ENCODE data around the gene ABLIM2. TPM values are rescaled to one million over a fixed set of nuclear protein-coding genes. Genes with fewer than 3 reads are reported as not detected.

Gene ABLIM2
- total RNA-seq, 2 experiments from 2014 or later = 0.30 to 0.79 TPM

GRCh38 chr4:8177552-8177951, 18.9 kb upstream of the ABLIM2 start:
- POLR2A ChIA-PET = no interaction called here

GRCh38 chr4:8176547-8177399, 18.2 kb upstream of the ABLIM2 start:
- Mint-ChIP-seq H3K4me3 (no peak overlapping the region), H3K36me3 (ENCODE audit: low read depth) (no peaks in the 10 kb centered on the region), H3K27me3 (no peaks in the 10 kb centered on the region), H3K9me3 (no peaks in the 10 kb centered on the region), H3K4me1 (no peaks in the 10 kb centered on the region), H3K27ac (no peak overlapping the region)
- CTCF ChIA-PET = interaction anchor here (0.6 to 1.9 kb wide), 16 partner anchors 9 to 259 kb away, joined by 3 to 7 read pairs (median 4); partner anchors contain the start of genes ABLIM2 and SH3TC1
- peak; percentile 53 for DNase-seq
- POLR2A ChIA-PET = interaction anchor here (0.6 kb wide), 1 partner anchor 17 kb away, joined by 3 read pairs; no protein-coding TSS in a partner anchor

More at GRCh38 chr4:8177552-8177951, 18.9 kb upstream of the ABLIM2 start:
- Mint-ChIP-seq H3K27me3 (no peaks in the 10 kb centered on the region), H3K27ac (no peak overlapping the region), H3K9me3 (no peaks in the 10 kb centered on the region), H3K36me3 (ENCODE audit: low read depth) (no peaks in the 10 kb centered on the region), H3K4me3 (no peak overlapping the region), H3K4me1 (no peaks in the 10 kb centered on the region)
- CTCF ChIA-PET = interaction anchor here (0.6 to 1.9 kb wide), 9 partner anchors 10 to 226 kb away, joined by 3 to 6 read pairs (median 4); partner anchors contain the start of genes ABLIM2 and SH3TC1
- no peak for DNase-seq

DNA sequence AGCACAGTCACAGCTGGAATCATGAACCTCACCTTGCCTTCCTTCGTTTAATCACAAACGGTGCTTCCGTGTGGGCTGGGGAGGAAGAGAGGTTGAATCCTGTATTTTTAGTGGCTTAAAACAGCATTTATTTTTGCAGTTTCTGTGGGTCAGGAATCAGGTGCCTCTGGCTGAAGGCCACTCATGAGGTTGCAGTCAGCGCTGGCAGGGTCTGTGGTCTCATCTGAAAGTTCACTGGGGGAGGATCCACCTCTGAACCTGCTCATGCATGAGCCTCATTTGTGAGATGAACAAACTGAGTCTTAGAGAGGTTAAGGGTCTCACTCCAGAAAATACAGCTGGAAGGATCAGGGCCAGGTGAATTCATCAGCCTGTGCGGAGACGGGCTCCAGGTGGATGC, 17.1 kb upstream of the ABLIM2 start:
- Mint-ChIP-seq H3K4me1 (no peaks in the 10 kb centered on the region), H3K4me3 (no peak overlapping the region), H3K36me3 (ENCODE audit: low read depth) (no peaks in the 10 kb centered on the region), H3K27ac (no peak overlapping the region), H3K9me3 (no peaks in the 10 kb centered on the region), H3K27me3 (no peaks in the 10 kb centered on the region)
- DNase-seq = no peak
- ChIA-PET CTCF (interaction anchor here (1.0 to 1.9 kb wide), 5 partner anchors 12 to 241 kb away, joined by 3 to 7 read pairs (median 4); partner anchors contain the start of gene ABLIM2), POLR2A (no interaction called here)

DNA sequence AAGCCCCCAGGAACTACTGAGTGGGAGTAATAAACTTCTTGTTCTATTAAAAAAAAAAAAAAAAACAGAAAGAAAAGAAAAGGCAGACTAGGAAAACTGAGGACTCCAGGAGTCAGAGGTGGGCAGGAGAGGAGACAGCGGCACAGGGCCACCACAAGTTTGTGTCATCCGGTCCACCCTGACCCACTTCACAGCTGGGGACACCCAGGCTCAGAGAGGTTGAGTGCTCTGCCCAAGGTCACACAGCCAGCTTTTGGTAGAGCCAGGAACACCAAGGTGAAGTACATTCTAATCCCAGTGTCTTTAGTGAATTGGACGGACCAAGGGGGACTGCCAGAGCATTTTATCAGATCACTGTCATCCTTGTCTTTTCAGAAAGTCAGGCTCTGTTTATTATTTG, 16.4 kb upstream of the ABLIM2 start:
- ChIA-PET POLR2A (no interaction called here), CTCF (no interaction called here)
- DNase-seq = no peak
- no peak overlapping the region for H3K4me3 Mint-ChIP-seq
- no peak overlapping the region for H3K27ac Mint-ChIP-seq
- H3K27me3 Mint-ChIP-seq = no peaks in the 10 kb centered on the region
- H3K36me3 Mint-ChIP-seq (ENCODE audit: low read depth) = no peaks in the 10 kb centered on the region
- H3K9me3 Mint-ChIP-seq = no peaks in the 10 kb centered on the region
- H3K4me1 Mint-ChIP-seq = no peaks in the 10 kb centered on the region

DNA sequence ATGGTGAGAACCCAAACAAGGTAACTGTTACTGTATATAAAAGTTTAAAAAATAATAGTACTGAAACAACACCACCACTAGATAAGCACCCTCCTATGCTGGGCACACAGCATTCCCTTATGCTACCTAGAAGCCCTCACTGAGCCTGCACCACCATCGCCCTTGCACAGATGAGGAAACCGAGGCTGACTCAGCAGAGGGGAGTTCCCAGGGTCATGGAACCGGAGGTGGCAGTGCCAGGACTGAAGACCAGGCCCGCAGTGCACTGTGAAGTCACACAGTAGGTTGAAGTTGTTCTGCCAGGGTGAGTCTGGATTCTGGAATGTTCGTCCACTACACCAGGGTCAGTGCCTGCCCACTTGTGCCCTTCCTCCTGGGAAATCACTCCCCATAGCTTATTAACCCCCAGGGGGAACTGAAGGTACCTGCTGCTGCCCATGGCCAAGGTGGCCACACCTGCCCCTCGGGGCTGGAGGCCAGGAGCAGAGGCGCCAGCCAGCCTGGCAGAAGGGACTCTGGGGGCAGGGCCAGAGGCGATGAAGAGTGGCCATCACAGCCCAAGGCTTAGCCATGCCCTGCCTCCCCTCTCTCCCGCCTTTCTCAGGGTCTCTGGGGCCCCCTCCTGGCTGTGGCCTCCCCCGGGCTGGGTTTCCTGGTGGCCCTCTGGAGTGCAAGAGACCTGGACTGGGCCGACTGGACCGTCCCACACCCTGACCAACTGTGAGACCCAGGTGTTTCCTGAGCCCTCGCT, 15.1 kb upstream of the ABLIM2 start:
- H3K27ac Mint-ChIP-seq = no peak overlapping the region
- no peak overlapping the region for H3K4me3 Mint-ChIP-seq
- no peaks in the 10 kb centered on the region for H3K27me3 Mint-ChIP-seq
- H3K4me1 Mint-ChIP-seq = no peaks in the 10 kb centered on the region
- H3K9me3 Mint-ChIP-seq = peaks cover 3% of the 10 kb centered on the region
- no peaks in the 10 kb centered on the region for H3K36me3 Mint-ChIP-seq (ENCODE audit: low read depth)
- ChIA-PET CTCF (no interaction called here), POLR2A (no interaction called here)
- no peak for DNase-seq

DNA sequence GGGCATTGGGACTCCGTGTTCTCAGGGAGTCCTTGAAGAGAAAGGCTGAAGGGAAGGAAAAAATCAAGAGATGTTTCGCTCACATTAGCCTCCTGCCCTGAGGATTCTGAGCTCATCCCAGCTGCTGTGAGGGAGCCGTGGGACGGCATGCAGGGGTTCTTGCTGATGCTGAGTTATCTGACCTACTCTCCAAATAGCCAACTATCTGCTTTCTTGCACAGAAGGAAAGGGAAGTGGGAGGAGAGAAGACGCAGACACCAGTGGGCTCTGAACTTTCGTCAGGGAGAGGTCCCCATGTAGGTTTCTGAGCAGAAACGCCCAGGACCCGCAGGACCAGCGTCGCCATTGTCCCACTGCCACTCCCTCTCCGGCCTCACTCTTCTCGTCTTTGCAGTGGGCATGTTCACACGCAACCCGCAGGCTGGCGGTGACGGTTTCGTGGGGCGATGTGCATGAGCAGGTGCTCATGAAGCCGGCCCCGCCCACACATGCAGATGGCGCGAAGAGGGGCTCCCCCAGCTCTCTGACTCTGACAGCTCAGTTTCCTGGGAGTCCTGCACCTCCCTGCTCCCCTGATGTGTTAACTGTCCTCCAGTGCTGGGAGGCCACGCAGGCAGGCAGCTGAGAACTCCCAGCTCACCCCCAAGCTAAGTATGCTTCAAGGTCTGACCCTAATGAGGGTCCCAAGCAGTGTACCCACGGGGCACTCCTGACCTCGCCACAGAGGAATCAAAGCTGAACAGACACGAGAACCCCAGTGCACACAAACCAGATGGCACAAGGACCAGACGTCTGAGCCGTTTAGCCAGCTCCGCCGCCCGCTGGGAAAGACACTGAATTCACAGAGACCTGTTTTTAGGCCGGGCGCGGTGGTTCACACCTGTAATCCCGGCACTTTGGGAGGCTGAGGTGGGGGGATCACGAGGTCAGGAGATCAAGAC, 13.6 kb upstream of the ABLIM2 start:
- H3K27me3 Mint-ChIP-seq = no peaks in the 10 kb centered on the region
- H3K9me3 Mint-ChIP-seq = peaks cover 13% of the 10 kb centered on the region
- no peak overlapping the region for H3K4me3 Mint-ChIP-seq
- no peak overlapping the region for H3K27ac Mint-ChIP-seq
- no peaks in the 10 kb centered on the region for H3K36me3 Mint-ChIP-seq (ENCODE audit: low read depth)
- no peaks in the 10 kb centered on the region for H3K4me1 Mint-ChIP-seq
- DNase-seq = no peak
- POLR2A ChIA-PET = no interaction called here
- CTCF ChIA-PET = interaction anchor here (1.0 kb wide), 1 partner anchor 13 kb away, joined by 3 read pairs; no protein-coding TSS in a partner anchor

- H3K9me3 Mint-ChIP-seq = peaks cover 13% of the 10 kb centered on the region
- H3K27ac Mint-ChIP-seq = no peak overlapping the region
- DNase-seq = no peak
- no peaks in the 10 kb centered on the region for H3K4me1 Mint-ChIP-seq
- no peaks in the 10 kb centered on the region for H3K36me3 Mint-ChIP-seq (ENCODE audit: low read depth)
- ChIA-PET POLR2A (no interaction called here), CTCF (no interaction called here)
- no peaks in the 10 kb centered on the region for H3K27me3 Mint-ChIP-seq
- H3K4me3 Mint-ChIP-seq = no peak overlapping the region
Measured at GRCh38 chr4:8171266-8171665, 12.7 kb upstream of the ABLIM2 start.

- Mint-ChIP-seq H3K4me1 (no peaks in the 10 kb centered on the region), H3K27me3 (no peaks in the 10 kb centered on the region), H3K27ac (no peak overlapping the region), H3K4me3 (no peak overlapping the region), H3K36me3 (ENCODE audit: low read depth) (no peaks in the 10 kb centered on the region), H3K9me3 (peaks cover 13% of the 10 kb centered on the region)
- CTCF ChIA-PET = interaction anchor here (0.6 to 0.8 kb wide), 2 partner anchors 11 to 43 kb away, joined by 3 read pairs; partner anchors contain the start of gene ABLIM2
- POLR2A ChIA-PET = interaction anchor here (0.7 kb wide), 1 partner anchor 1253 kb away, joined by 3 read pairs; no protein-coding TSS in a partner anchor
- no peak for DNase-seq
Measured at GRCh38 chr4:8170341-8170740, 11.7 kb upstream of the ABLIM2 start.

DNA sequence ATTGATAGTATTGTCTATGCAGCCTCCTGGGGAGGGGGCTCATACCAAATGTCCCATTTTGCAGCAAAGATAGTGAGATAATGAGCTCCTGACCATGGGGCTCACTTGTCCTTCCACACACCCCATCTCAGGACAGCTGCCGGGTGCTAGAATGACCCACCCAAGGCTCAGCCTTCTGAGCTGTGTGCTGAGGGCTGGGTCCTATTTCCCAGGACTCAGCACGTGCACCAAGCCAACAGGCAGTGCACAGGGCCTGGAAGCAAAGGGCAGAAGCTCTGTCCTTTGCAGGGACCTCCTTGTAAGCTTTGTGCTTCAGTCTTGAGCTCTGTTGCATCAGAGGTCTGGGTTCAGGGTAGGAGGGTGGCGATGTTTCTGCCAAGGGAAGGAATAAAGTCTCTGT, 11.2 kb upstream of the ABLIM2 start:
- Mint-ChIP-seq H3K27me3 (no peaks in the 10 kb centered on the region), H3K9me3 (peaks cover 13% of the 10 kb centered on the region), H3K4me1 (no peaks in the 10 kb centered on the region), H3K36me3 (ENCODE audit: low read depth) (no peaks in the 10 kb centered on the region), H3K27ac (no peak overlapping the region), H3K4me3 (no peak overlapping the region)
- CTCF ChIA-PET = interaction anchor here (0.6 to 1.2 kb wide), 3 partner anchors 11 to 72 kb away, joined by 3 read pairs; partner anchors contain the start of gene ABLIM2
- POLR2A ChIA-PET = no interaction called here
- DNase-seq = no peak

DNA sequence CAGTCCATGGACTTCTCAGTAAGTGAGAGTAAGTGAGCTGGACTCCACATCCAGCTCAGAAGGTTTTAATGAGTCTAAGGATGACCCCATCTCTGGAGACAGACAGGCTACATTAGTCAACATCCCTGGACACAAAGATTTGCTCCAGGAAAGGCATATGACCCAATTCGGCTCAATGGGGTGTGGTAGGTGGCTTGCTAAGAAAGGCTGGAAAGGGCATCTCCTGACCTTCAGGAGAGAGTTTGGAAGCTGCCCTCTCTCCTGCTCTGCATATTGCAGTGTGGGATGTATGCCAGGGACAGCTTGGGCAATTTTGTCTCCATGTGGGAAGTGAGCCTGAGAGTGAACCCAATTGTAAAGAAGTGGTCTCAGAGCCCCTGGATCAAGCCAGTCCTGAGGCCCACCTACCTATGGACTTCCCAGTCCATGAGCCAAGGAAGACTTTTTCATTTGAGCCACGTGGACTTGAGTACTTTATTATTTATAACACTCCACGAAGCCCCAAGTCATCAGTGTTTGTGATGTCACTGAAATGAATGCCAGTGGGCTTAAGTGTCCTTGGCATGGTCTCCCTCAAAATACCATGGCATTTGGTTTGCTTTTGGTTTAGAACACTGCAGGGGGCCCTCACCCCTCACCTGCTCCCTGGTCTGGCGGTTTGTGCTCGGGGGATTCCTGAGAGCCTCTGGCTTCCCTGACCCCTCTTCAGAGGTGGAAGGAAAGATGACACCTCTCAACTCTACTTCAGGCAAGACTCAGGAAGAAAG, 10.4 kb upstream of the ABLIM2 start:
- ChIA-PET CTCF (interaction anchor here (1.2 kb wide), 1 partner anchor 73 kb away, joined by 3 read pairs; no protein-coding TSS in a partner anchor), POLR2A (no interaction called here)
- peaks cover 13% of the 10 kb centered on the region for H3K9me3 Mint-ChIP-seq
- no peak overlapping the region for H3K27ac Mint-ChIP-seq
- H3K36me3 Mint-ChIP-seq (ENCODE audit: low read depth) = no peaks in the 10 kb centered on the region
- no peak for DNase-seq
- H3K4me1 Mint-ChIP-seq = no peaks in the 10 kb centered on the region
- no peak overlapping the region for H3K4me3 Mint-ChIP-seq
- no peaks in the 10 kb centered on the region for H3K27me3 Mint-ChIP-seq

- Mint-ChIP-seq H3K36me3 (ENCODE audit: low read depth) (no peaks in the 10 kb centered on the region), H3K4me1 (no peaks in the 10 kb centered on the region), H3K27ac (no peak overlapping the region), H3K9me3 (peaks cover 13% of the 10 kb centered on the region), H3K4me3 (no peak overlapping the region), H3K27me3 (no peaks in the 10 kb centered on the region)
- no peak for DNase-seq
- CTCF ChIA-PET = no interaction called here
- POLR2A ChIA-PET = no interaction called here
Measured at GRCh38 chr4:8168232-8168631, 9.6 kb upstream of the ABLIM2 start.

- ChIA-PET CTCF (interaction anchor here (0.8 to 0.9 kb wide), 2 partner anchors 9 kb away, joined by 3 read pairs; partner anchors contain the start of gene ABLIM2), POLR2A (no interaction called here)
- no peak for DNase-seq
- Mint-ChIP-seq H3K27me3 (no peaks in the 10 kb centered on the region), H3K4me3 (no peak overlapping the region), H3K36me3 (ENCODE audit: low read depth) (no peaks in the 10 kb centered on the region), H3K27ac (no peak overlapping the region), H3K9me3 (peaks cover 13% of the 10 kb centered on the region), H3K4me1 (no peaks in the 10 kb centered on the region)
Measured at GRCh38 chr4:8167815-8168214, 9.2 kb upstream of the ABLIM2 start.

Data from activated CD4-positive, alpha-beta T cell treated with anti-CD3 and anti-CD28 coated beads, Interleukin-2, amount 10 ng/mL, durations not matched to agents 7 days and 5 days (primary cell).